ENCODE measurements around the gene PIP4K2A. TPM values are rescaled to one million over a fixed set of nuclear protein-coding genes. Genes with fewer than 3 reads are reported as not detected.
"Not testable (repeated sequence)": the region's sequence is repeated elsewhere in the genome, so short reads cannot be mapped to it uniquely, and the experiment has no call there.

Gene PIP4K2A
- total RNA-seq, 2 donors from 2014 or later = 13.2 to 17.4 TPM

- H3K27ac ChIP-seq = no peak overlapping the region
- no peak for DNase-seq (ENCODE audit: low spot score)
- TF ChIP-seq POLR2AphosphoS5 (IDR thresholded peaks at IDR 0.05) (no peak), POLR2A (IDR thresholded peaks at IDR 0.05) (no peak)
- TF ChIP-seq, protein P1, sequence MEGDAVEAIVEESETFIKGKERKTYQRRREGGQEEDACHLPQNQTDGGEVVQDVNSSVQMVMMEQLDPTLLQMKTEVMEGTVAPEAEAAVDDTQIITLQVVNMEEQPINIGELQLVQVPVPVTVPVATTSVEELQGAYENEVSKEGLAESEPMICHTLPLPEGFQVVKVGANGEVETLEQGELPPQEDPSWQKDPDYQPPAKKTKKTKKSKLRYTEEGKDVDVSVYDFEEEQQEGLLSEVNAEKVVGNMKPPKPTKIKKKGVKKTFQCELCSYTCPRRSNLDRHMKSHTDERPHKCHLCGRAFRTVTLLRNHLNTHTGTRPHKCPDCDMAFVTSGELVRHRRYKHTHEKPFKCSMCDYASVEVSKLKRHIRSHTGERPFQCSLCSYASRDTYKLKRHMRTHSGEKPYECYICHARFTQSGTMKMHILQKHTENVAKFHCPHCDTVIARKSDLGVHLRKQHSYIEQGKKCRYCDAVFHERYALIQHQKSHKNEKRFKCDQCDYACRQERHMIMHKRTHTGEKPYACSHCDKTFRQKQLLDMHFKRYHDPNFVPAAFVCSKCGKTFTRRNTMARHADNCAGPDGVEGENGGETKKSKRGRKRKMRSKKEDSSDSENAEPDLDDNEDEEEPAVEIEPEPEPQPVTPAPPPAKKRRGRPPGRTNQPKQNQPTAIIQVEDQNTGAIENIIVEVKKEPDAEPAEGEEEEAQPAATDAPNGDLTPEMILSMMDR (IDR thresholded peaks at IDR 0.05) = no peak
- no peak overlapping the region for H3K4me3 ChIP-seq
- H3K36me3 ChIP-seq = no peaks in the 10 kb centered on the region
- 64% methylated on average over 4 of the region's 4 CpGs for WGBS
- no peaks in the 10 kb centered on the region for H3K4me1 ChIP-seq (replicated peaks)
- intact Hi-C loops (cut with DNase I) = no loop called here
- no peaks in the 10 kb centered on the region for H3K27me3 ChIP-seq (replicated peaks; ENCODE audit: insufficient read depth)
- H3K9me3 ChIP-seq = no peaks in the 10 kb centered on the region
These were observed 17.3 kb downstream of the PIP4K2A start for GRCh38 chr10:22697101-22697500.

GRCh38 chr10:22693860-22694259, 20.5 kb downstream of the PIP4K2A start:
- intact Hi-C loops (cut with DNase I) = no loop called here

GRCh38 chr10:22693371-22693784, 21.0 kb downstream of the PIP4K2A start:
- no peak overlapping the region for H3K4me3 ChIP-seq
- no peak overlapping the region for H3K27ac ChIP-seq
- WGBS = 82% methylated on average over 5 of the region's 5 CpGs
- H3K36me3 ChIP-seq = no peaks in the 10 kb centered on the region
- no peaks in the 10 kb centered on the region for H3K9me3 ChIP-seq
- no peaks in the 10 kb centered on the region for H3K4me1 ChIP-seq (replicated peaks)
- TF ChIP-seq POLR2A (IDR thresholded peaks at IDR 0.05) (no peak), POLR2AphosphoS5 (IDR thresholded peaks at IDR 0.05) (no peak)
- TF ChIP-seq, protein P1 (IDR thresholded peaks at IDR 0.05) = no peak
- no peaks in the 10 kb centered on the region for H3K27me3 ChIP-seq (replicated peaks; ENCODE audit: insufficient read depth)
- intact Hi-C loops (cut with DNase I) = no loop called here
- DNase-seq (ENCODE audit: low spot score) = no peak

More at GRCh38 chr10:22693860-22694259, 20.5 kb downstream of the PIP4K2A start:
- TF ChIP-seq, protein P1 (IDR thresholded peaks at IDR 0.05) = no peak
- TF ChIP-seq POLR2A (IDR thresholded peaks at IDR 0.05) = no peak
- no peak for TF ChIP-seq POLR2AphosphoS5 (IDR thresholded peaks at IDR 0.05)
- Histone ChIP-seq H3K27ac (no peak overlapping the region), H3K9me3 (no peaks in the 10 kb centered on the region), H3K27me3 (replicated peaks; ENCODE audit: insufficient read depth) (no peaks in the 10 kb centered on the region), H3K36me3 (no peaks in the 10 kb centered on the region), H3K4me3 (no peak overlapping the region), H3K4me1 (replicated peaks) (no peaks in the 10 kb centered on the region)
- WGBS = 93% methylated on average over 6 of the region's 6 CpGs
- no peak for DNase-seq (ENCODE audit: low spot score)

DNA sequence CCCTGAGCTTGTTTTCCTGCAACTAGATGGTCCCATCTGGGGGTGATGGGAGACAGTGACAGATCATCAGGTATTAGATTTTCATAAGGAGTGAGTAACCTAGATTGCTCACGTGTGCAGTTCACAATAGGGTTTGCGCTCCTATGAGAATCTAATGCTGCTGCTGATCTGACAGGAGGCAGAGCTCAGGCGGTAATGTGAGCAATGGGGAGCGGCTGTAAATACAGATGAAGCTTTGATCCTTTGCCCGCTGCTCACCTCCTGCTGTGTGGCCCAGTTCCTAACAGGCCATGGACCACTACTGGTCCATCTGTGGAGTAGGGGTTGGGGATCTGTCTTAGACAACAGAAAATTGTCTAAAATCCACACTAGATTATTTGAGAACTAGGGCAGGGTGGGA, 22.3 kb downstream of the PIP4K2A start:
- H3K4me1 ChIP-seq (replicated peaks); H3K4me3 ChIP-seq; H3K9me3 ChIP-seq; H3K36me3 ChIP-seq; H3K27ac ChIP-seq; H3K27me3 ChIP-seq (replicated peaks; ENCODE audit: insufficient read depth); DNase-seq (ENCODE audit: low spot score); intact Hi-C loops (cut with DNase I): not testable (repeated sequence)
- WGBS = 100% methylated on average over 5 of the region's 5 CpGs

DNA sequence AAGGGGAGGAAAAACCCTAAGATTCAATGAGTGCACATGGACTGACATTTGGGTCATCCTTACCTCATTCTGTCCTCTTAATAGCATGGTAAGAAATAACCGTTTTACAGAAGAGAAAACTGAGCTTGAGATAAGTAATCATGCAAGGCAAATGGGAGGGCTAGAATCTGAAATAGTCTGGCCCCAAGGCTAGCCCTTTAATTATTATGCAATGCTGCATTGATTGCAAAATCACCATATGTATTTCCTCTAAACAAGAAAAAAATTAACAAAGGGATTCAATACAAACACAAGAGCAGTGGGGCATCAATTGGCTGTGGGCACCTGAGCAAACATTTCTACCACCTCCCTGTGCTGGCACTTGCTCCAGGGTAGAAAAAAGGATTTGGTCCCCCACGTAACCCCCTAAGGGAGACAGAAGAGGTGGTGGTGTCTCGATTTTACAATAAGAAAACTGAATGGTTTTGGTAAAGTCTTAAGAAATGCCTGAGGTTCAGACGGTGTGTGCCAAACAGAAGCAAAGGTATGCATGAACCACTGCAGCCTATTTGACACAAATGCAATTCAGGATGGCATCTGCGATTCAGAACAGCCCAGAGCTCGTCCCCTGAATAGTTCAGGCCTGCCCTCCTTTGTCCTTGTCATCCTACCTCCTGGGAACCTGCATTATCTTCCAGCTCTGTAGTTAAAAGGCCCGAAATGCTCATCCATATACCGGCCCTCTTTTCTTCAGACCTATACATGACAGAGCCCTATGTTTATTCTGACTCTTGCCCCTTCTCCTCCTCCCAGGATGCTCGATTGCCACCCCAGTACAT, 23.6 kb downstream of the PIP4K2A start:
- WGBS = 50% methylated on average over 9 of the region's 9 CpGs
- Histone ChIP-seq H3K27me3 (replicated peaks; ENCODE audit: insufficient read depth) (no peaks in the 10 kb centered on the region), H3K9me3 (no peaks in the 10 kb centered on the region), H3K27ac (no peak overlapping the region), H3K4me1 (replicated peaks) (no peaks in the 10 kb centered on the region), H3K4me3 (no peak overlapping the region), H3K36me3 (no peaks in the 10 kb centered on the region)
- TF ChIP-seq, protein P1 (IDR thresholded peaks at IDR 0.05) = no peak
- TF ChIP-seq POLR2A (IDR thresholded peaks at IDR 0.05) (no peak), POLR2AphosphoS5 (IDR thresholded peaks at IDR 0.05) (no peak)
- intact Hi-C loops (cut with DNase I) = no loop called here
- DNase-seq (ENCODE audit: low spot score) = no peak

All from prostate gland (tissue), 2 donors.